ENCODE measurements around the gene PPM1J. TPM values are rescaled to one million over a fixed set of nuclear protein-coding genes. Genes with fewer than 3 reads are reported as not detected.

The PPM1J gene
- total and polyA plus RNA-seq, 9 of the 15 experiments (the other 6 are each of a cell fraction or from before 2014, with no cell fraction given): 0.25 to 10.5 (median 4.2) TPM

- Histone ChIP-seq H3K4me3 (no peak overlapping the region), H4K20me1 (replicated peaks; ENCODE audit: control insufficient read depth, insufficient read depth, low read length) (no peaks in the 10 kb centered on the region), H3K27ac (ENCODE audit: extremely low read depth, low read depth, low read length) (no peak overlapping the region), H3K79me2 (ENCODE audit: control insufficient read depth, insufficient read depth, low read length) (no peaks in the 10 kb centered on the region), H3K9me1 (ENCODE audit: control insufficient read depth, insufficient read depth, low read length) (no peaks in the 10 kb centered on the region), H3K4me2 (ENCODE audit: insufficient read depth, low read length) (no peak overlapping the region), H3K4me1 (replicated peaks in 1 of 2; ENCODE audit: control insufficient read depth in 2 of 2, insufficient read depth in 2 of 2, low read length in 2 of 2) (no peaks in the 10 kb centered on the region), H3K27me3 (ENCODE audit: control insufficient read depth in 2 of 2, insufficient read depth in 2 of 2, low read length in 2 of 2) (peaks cover 16 to 32% of the 10 kb centered on the region in 2 experiments; a peak in 4 of 5 replicates), H3K9ac (ENCODE audit: insufficient read depth in 1 of 2, low read depth in 2 of 2, low read length in 2 of 2) (no peak overlapping the region), H2AFZ (ENCODE audit: low read depth, low read length) (no peak overlapping the region), H3K36me3 (ENCODE audit: control insufficient read depth, insufficient read depth, low read length) (no peaks in the 10 kb centered on the region), H3K9me3 (replicated peaks; ENCODE audit: control insufficient read depth, insufficient read depth, low read depth, low read length) (no peaks in the 10 kb centered on the region)
- FAIRE-seq (no peak), ATAC-seq (no peak), DNase-seq (ENCODE audit: extremely low read depth in 1 of 4, low spot score in 3 of 4) (no peak)
- ChIA-PET CTCF (ENCODE audit: low intra/inter-chr PET ratio) (no interaction called here), POLR2A (interaction anchor here (0.6 to 1.8 kb wide), 5 partner anchors 9 to 1590 kb away, joined by 3 to 7 read pairs (median 3); no protein-coding TSS in a partner anchor)
- 0% methylated on average over 1 of the region's 1 CpG for WGBS (ENCODE audit: insufficient coverage, low coverage, missing lambda C conversion rate)
- intact Hi-C loops (cut with micrococcal nuclease): no loop called here
- no TSS peak for BruUV-seq (replicated peaks)
- in situ Hi-C loops (cut with MboI): no loop called here
- TF ChIP-seq PATZ1 (CRISPR knock-in tag; IDR thresholded peaks at IDR 0.05; ENCODE audit: borderline replicate concordance) (no peak), ZBTB40 (IDR thresholded peaks at IDR 0.05) (no peak), ZBTB40 (CRISPR knock-in tag; IDR thresholded peaks at IDR 0.05) (no peak), RAD21 (CRISPR knock-in tag; conservative IDR thresholded peaks at IDR 0.05 in 1 of 2, IDR thresholded peaks at IDR 0.05 in 1 of 2) (no peak), MAZ (CRISPR knock-in tag; conservative IDR thresholded peaks at IDR 0.05 in 1 of 2, IDR thresholded peaks at IDR 0.05 in 1 of 2) (no peak), HDAC8 (tag; IDR thresholded peaks at IDR 0.05) (no peak), UBTF (IDR thresholded peaks at IDR 0.05; ENCODE audit: borderline replicate concordance in 1 of 2, low read depth in 2 of 2, low read length in 2 of 2) (no peak)
Observed at GRCh38 chr1:112729909-112730308, 14.8 kb upstream of the PPM1J start.
